Upper lobe of left lung (tissue), 4 donors: ENCODE results near the gene HRH1.

Source experiments
- CTCF ChIP-seq, 6 experiments: fragments of 450-650 bp in 4 of 6; fragments of 200-600 bp in 2 of 6; sonication (generic) in 2 of 6; IDR thresholded peaks; one replicate each; pipeline ENCODE4 v1.5.1; 2016 to 2019; ENCODE audit warnings: antibody characterized with exemption in 6 of 6
- EP300 ChIP-seq, 4 donors: sonication (generic); formaldehyde crosslinking; IDR thresholded peaks; one replicate each; pipeline ENCODE4 v1.5.1; 2017; ENCODE audit warnings: antibody characterized with exemption in 4 of 4, control low read depth in 2 of 4
- POLR2A ChIP-seq, 4 donors: fragments of 450-650 bp; IDR thresholded peaks; one replicate each; pipeline ENCODE4 v1.5.1; 2016 to 2017; ENCODE audit warnings: antibody characterized with exemption in 4 of 4, mild to moderate bottlenecking in 2 of 4

- TF ChIP-seq CTCF (IDR thresholded peaks at IDR 0.05) (no peak), EP300 (IDR thresholded peaks at IDR 0.05) (no peak), POLR2A (IDR thresholded peaks at IDR 0.05) (no peak)
These were observed 65.9 kb downstream of the HRH1 start for GRCh38 chr3:11220230-11220629.
